GM18505 (cell line): ENCODE data around the gene ABCG1.
A peak's percentile ranks its signal among the peaks of the same experiment; 100 is the strongest.
"Not testable (repeated sequence)": the region's sequence is repeated elsewhere in the genome, so short reads cannot be mapped to it uniquely, and the experiment has no call there.

Experiments
- ATAC-seq: cut with Tn5 transposase; IDR thresholded peaks from one replicate; pipeline ENCODE4 v1.9.1; 2021; ENCODE audit not compliant: unreplicated experiment
- POLR2A ChIP-seq: IDR thresholded peaks from 4 replicates; pipeline ENCODE4 v1.6.1; 2011; ENCODE audit warnings: borderline replicate concordance; ENCODE audit not compliant: insufficient read depth, insufficient read length; ENCODE audit errors: extremely low read depth

Gene ABCG1

GRCh38 chr21:42218836-42219605, at the start of gene ABCG1:
Gene ABCG1 (plus strand): TSS chr21:42219140. CDS start chr21:42219263, 123 bp downstream.
- no peak for ATAC-seq
- peak; percentile 56 for TF ChIP-seq POLR2A

GRCh38 chr21:42169758-42170157, 49.2 kb upstream of the ABCG1 start:
- ATAC-seq = no peak
- no peak for TF ChIP-seq POLR2A

DNA sequence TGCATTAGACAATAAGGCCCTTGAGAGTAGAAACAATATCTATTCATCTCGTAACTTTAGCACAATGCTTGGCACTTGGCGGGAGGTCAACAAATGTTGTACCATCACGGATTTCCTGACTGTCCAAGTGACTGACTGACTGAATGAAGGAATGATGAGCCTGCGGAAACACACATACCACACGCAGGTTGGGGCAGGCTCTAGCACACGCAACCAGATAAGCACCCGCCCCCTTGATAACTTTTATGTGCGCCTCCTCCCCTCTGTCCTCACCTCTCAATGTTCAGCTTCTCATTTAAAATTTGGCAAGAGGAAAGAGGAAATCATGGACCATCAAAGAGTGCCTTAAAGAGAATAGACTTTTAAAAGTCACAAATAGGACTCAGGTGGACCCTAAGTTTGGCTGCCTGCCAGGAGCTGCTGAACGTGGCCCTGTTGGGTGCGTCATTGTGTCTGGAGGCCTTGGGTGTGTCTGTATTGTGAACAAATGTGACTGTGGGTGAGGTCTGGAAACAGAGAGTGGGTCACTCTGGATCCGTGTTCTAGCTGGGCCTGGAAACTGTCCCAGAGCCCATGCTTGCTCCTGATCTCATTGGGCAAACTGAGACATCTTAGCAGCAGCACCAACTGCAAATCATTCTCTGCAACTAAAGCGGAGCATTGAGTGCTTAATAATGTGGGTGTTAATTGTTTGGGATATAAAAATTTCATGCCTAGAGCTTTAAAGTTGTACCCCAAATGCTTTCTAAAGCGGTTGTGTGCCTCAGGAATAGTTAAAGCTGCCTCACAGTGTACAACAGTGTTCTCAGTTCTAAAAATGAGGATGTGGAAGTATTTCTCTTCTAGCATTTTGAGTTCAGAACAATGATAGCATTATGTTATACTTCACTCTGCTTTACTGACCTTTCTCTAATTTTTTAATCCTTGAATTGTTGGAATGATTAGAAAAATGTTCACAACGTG, 47.6 kb upstream of the ABCG1 start:
- no peak for TF ChIP-seq POLR2A
- no peak for ATAC-seq

DNA sequence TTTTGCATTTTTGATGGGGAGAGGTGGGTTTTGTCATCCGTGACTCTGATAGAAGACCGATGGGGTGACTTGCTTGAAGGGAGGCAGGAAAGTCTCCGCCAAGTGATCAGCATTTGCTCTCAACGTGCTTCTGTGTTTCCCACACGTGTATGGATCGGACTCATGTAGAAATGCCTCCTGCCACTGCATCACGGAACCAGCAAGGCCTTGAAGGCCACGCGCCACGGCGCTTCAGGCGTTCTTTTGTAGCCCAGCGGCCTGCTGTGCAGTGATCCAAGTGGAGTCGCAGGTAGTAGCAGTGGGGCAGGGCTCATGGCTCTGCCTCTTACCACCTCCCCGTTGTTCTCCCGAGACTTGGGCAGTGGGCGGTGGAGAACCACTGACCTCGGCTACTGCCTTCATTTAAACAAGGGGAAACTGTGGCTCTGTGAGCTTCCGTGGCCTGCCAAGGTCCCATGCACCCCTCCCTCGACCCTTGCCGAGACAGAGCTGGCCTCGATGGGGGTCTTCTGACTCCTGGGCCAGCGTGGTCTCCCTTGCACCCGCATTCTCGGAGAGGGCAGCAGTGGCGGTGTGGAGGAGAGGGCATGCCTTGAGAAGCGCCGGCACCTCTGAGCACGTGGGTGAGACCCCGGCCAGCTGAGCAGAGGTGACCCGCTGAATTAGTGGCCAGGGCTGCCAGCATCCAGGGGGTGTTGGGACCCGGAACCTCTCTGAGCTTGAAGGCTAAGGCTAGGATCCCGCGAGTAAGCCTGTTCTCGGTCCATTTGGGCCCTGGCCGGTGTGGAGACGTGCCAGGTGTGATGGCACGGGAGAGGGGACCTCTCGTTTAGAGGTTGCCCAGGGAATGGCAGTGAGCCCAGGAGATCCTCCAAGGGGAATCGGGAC, 46.1 kb upstream of the ABCG1 start:
- no peak for TF ChIP-seq POLR2A
- no peak for ATAC-seq

GRCh38 chr21:42174173-42174572, 44.8 kb upstream of the ABCG1 start:
- no peak for ATAC-seq
- TF ChIP-seq POLR2A = no peak

GRCh38 chr21:42175110-42175710, 43.7 kb upstream of the ABCG1 start:
- no peak for ATAC-seq
- TF ChIP-seq POLR2A = no peak

- ATAC-seq = no peak
- no peak for TF ChIP-seq POLR2A
Measured at GRCh38 chr21:42176859-42177258, 42.1 kb upstream of the ABCG1 start.

DNA sequence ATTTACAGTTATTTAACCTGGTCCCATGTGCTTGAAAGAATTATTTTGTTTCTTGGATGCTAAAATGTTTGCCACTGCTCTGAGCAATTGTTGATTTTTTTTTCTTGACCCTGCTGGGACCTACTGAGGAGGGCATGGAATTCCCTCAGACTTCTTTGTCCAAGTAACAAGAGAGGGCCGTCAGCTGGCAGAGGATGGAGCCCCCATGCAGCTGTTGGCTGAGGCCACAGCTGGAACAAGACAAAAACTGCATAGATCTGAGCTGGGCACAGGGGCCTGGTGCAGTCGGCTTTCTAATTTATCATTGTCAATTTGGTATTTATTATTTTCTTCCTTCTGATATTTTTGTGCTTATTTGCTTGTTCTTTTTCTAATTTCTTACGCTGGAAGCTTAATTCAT, 39.6 kb upstream of the ABCG1 start:
- TF ChIP-seq POLR2A = no peak
- ATAC-seq = no peak

GRCh38 chr21:42180001-42180400, 38.9 kb upstream of the ABCG1 start:
- ATAC-seq = not testable (repeated sequence)

- TF ChIP-seq POLR2A = no peak
Measured at GRCh38 chr21:42182713-42183371, 36.1 kb upstream of the ABCG1 start.

DNA sequence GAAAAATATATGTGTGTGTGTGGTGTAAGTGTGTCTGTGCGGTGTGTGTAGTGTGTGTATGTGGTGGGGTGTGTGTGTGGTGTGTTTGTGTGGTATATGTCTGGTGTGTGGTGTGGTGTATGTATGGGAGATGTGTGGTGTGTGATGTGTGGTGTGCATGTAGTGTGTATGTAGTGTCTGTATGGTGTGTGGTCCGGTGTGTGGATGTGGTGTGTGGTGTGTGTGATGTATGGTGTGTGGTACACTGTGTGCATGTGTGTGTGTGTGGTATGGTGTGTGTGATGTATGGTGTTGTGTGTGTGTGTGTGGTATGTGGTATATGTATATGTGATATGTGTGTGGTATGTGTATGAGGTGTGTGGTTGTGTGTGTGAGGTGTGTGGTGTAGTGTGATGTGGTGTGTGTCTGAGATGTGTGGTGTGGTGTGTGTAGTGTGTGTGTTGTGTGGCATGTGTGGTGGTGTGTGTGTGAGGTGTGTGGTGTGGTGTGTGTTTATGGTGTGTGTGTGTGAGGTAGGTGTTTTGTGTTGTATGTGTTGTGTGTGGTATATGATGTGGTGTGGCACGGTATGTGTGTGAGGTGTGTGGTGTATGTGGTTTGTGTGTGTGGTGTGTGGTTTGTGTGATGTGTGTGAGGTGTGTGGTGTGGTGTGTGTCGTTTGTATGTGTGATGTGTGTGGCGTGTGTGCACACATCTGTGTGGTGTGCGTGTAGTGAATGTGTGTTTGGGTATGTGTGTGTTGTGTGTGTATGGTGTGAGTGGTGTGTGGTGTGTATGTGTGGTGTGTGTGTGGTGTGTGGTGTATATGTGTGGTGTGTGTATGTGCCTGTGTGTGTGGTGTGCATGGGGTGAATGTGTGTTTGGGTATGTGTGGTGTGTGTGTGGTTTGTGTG, 35.3 kb upstream of the ABCG1 start:
- no peak for ATAC-seq
- no peak for TF ChIP-seq POLR2A

More at GRCh38 chr21:42182713-42183371, 36.1 kb upstream of the ABCG1 start:
- no peak for ATAC-seq
